ENCODE measurements around the gene ZBTB16. TPM values are rescaled to one million over a fixed set of nuclear protein-coding genes. Genes with fewer than 3 reads are reported as not detected.

The ZBTB16 gene
- total RNA-seq, 1 donor from 2014 or later = 0.54 TPM

GRCh38 chr11:114085965-114086793 is 26.7 kb downstream of the ZBTB16 start:
- Mint-ChIP-seq H3K9me3 (ENCODE audit: unreplicated experiment) (no peaks in the 10 kb centered on the region), H3K27me3 (ENCODE audit: unreplicated experiment) (peaks cover 13% of the 10 kb centered on the region), H3K4me3 (ENCODE audit: unreplicated experiment) (no peak overlapping the region), H3K36me3 (ENCODE audit: low read depth, unreplicated experiment) (no peaks in the 10 kb centered on the region), H3K27ac (ENCODE audit: unreplicated experiment) (no peak overlapping the region), H3K4me1 (ENCODE audit: unreplicated experiment) (peaks cover 21% of the 10 kb centered on the region)
- no peak for DNase-seq (ENCODE audit: low spot score)
- TF ChIP-seq, protein P1, sequence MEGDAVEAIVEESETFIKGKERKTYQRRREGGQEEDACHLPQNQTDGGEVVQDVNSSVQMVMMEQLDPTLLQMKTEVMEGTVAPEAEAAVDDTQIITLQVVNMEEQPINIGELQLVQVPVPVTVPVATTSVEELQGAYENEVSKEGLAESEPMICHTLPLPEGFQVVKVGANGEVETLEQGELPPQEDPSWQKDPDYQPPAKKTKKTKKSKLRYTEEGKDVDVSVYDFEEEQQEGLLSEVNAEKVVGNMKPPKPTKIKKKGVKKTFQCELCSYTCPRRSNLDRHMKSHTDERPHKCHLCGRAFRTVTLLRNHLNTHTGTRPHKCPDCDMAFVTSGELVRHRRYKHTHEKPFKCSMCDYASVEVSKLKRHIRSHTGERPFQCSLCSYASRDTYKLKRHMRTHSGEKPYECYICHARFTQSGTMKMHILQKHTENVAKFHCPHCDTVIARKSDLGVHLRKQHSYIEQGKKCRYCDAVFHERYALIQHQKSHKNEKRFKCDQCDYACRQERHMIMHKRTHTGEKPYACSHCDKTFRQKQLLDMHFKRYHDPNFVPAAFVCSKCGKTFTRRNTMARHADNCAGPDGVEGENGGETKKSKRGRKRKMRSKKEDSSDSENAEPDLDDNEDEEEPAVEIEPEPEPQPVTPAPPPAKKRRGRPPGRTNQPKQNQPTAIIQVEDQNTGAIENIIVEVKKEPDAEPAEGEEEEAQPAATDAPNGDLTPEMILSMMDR (IDR thresholded peaks at IDR 0.05; ENCODE audit: unreplicated experiment) = no peak

GRCh38 chr11:114087025-114087424 is 27.5 kb downstream of the ZBTB16 start:
- Mint-ChIP-seq H3K4me3 (ENCODE audit: unreplicated experiment) (no peak overlapping the region), H3K27ac (ENCODE audit: unreplicated experiment) (no peak overlapping the region), H3K9me3 (ENCODE audit: unreplicated experiment) (no peaks in the 10 kb centered on the region), H3K36me3 (ENCODE audit: low read depth, unreplicated experiment) (no peaks in the 10 kb centered on the region), H3K27me3 (ENCODE audit: unreplicated experiment) (peaks cover 14% of the 10 kb centered on the region), H3K4me1 (ENCODE audit: unreplicated experiment) (peaks cover 30% of the 10 kb centered on the region)
- TF ChIP-seq, protein P1 (IDR thresholded peaks at IDR 0.05; ENCODE audit: unreplicated experiment) = no peak
- DNase-seq (ENCODE audit: low spot score) = no peak

DNA sequence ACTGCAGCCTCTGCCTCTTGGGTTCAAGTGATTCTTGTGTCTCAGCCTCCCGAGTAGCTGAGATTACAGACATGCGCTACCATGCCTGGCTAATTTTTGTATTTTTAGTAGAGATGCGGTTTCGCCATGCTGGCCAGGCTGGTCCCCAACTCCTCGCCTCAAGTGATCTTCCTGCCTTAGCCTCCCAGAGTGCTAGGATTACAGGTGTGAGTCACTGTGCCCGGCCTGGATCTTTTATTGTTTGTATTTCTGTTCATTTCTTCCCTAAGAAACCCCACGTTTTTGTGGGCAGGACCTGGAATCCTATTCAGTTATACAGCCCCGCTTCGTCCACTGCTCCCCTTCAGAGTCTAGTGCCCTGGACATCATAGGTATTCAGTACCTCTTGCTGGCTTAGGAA is 28.7 kb downstream of the ZBTB16 start:
- H3K36me3 Mint-ChIP-seq (ENCODE audit: low read depth, unreplicated experiment) = no peaks in the 10 kb centered on the region
- TF ChIP-seq, protein P1 (IDR thresholded peaks at IDR 0.05; ENCODE audit: unreplicated experiment) = no peak
- H3K4me3 Mint-ChIP-seq (ENCODE audit: unreplicated experiment) = no peak overlapping the region
- H3K27ac Mint-ChIP-seq (ENCODE audit: unreplicated experiment) = no peak overlapping the region
- H3K27me3 Mint-ChIP-seq (ENCODE audit: unreplicated experiment) = peaks cover 14% of the 10 kb centered on the region
- H3K4me1 Mint-ChIP-seq (ENCODE audit: unreplicated experiment) = peaks cover 41% of the 10 kb centered on the region
- no peaks in the 10 kb centered on the region for H3K9me3 Mint-ChIP-seq (ENCODE audit: unreplicated experiment)
- DNase-seq (ENCODE audit: low spot score) = no peak

DNA sequence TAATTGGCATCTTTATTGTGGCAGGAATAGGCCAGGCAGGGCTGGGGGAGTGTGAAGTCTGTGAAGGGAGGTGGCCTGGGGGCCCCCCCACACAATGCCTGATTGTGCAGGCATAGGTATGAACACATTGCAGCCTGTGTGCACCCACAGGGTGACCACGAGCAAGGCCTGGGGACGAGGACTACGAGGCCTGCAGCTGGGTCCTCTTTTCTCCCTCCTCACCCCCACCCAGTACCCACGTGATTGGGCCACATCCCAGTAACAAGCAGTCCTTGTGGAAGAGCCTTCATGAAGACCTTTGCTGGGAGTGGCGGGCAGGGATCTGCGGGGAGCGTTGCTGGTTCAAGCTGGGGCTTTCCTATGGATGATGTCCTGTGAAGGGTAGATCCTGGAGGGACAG is 29.3 kb downstream of the ZBTB16 start:
- TF ChIP-seq, protein P1 (IDR thresholded peaks at IDR 0.05; ENCODE audit: unreplicated experiment) = no peak
- DNase-seq (ENCODE audit: low spot score) = no peak
- Mint-ChIP-seq H3K36me3 (ENCODE audit: low read depth, unreplicated experiment) (no peaks in the 10 kb centered on the region), H3K9me3 (ENCODE audit: unreplicated experiment) (no peaks in the 10 kb centered on the region), H3K4me3 (ENCODE audit: unreplicated experiment) (no peak overlapping the region), H3K27me3 (ENCODE audit: unreplicated experiment) (peaks cover 14% of the 10 kb centered on the region), H3K4me1 (ENCODE audit: unreplicated experiment) (peaks cover 46% of the 10 kb centered on the region), H3K27ac (ENCODE audit: unreplicated experiment) (no peak overlapping the region)

- peaks cover 46% of the 10 kb centered on the region for H3K4me1 Mint-ChIP-seq (ENCODE audit: unreplicated experiment)
- no peak overlapping the region for H3K27ac Mint-ChIP-seq (ENCODE audit: unreplicated experiment)
Observed at GRCh38 chr11:114089748-114090147, 30.2 kb downstream of the ZBTB16 start.

More at GRCh38 chr11:114089748-114090147, 30.2 kb downstream of the ZBTB16 start:
- H3K27me3 Mint-ChIP-seq (ENCODE audit: unreplicated experiment) = peaks cover 14% of the 10 kb centered on the region
- DNase-seq (ENCODE audit: low spot score) = no peak
- no peak overlapping the region for H3K4me3 Mint-ChIP-seq (ENCODE audit: unreplicated experiment)
- no peaks in the 10 kb centered on the region for H3K36me3 Mint-ChIP-seq (ENCODE audit: low read depth, unreplicated experiment)
- H3K9me3 Mint-ChIP-seq (ENCODE audit: unreplicated experiment) = no peaks in the 10 kb centered on the region
- TF ChIP-seq, protein P1 (IDR thresholded peaks at IDR 0.05; ENCODE audit: unreplicated experiment) = no peak

All from endothelial cell (in vitro differentiated cells).